Erythroblast (primary cell): ENCODE results near the gene PLEKHH3.

Experiments
- GATA1 ChIP-seq: IDR thresholded peaks from 2 replicates; pipeline ENCODE4 v1.6.1; 2011; ENCODE audit warnings: low read depth, mild to moderate bottlenecking, control low read depth, low read length, moderate library complexity
- POLR2A ChIP-seq: IDR thresholded peaks from 2 replicates; pipeline ENCODE4 v1.6.1; 2011; ENCODE audit warnings: mild to moderate bottlenecking, low read length

DNA sequence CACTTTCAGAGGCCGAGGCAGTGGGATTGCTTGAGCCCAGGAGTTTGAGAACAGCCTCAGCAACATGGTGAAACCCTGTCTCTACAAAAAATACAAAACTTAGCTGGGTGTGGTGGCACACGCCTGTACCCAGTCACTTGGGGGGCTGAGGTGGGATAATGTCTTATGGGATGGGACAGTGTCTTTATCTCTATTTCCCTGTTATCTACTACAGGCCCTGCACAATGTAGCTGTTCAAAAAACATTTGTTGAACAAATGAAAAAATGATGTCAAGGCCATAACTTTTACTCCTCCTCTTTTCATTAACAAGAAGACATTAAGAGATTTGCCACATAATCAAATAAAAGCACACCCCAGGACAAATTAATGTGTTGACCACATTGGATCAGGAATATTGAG is 53.5 kb downstream of the PLEKHH3 start:
- no peak for TF ChIP-seq POLR2A
- TF ChIP-seq GATA1, result no peak
